Tibial nerve (tissue), 4 donors: ENCODE results near the gene PTPRG.

Source experiments
- CTCF ChIP-seq, 5 experiments: fragments of 200-600 bp in 3 of 5; fragments of 450-650 bp in 2 of 5; sonication (generic) in 3 of 5; IDR thresholded peaks; one replicate each; pipeline ENCODE4 v1.5.1; 2016 to 2019; ENCODE audit warnings: antibody characterized with exemption in 5 of 5, mild to moderate bottlenecking in 3 of 5, moderate library complexity in 2 of 5
- EP300 ChIP-seq, 2 donors: sonication (generic); formaldehyde crosslinking; IDR thresholded peaks; one replicate each; pipeline ENCODE4 v1.6.1; 2017; ENCODE audit warnings: antibody characterized with exemption in 2 of 2, mild to moderate bottlenecking in 1 of 2
- POLR2A ChIP-seq, 2 donors: fragments of 450-650 bp; IDR thresholded peaks; one replicate each; pipeline ENCODE4 v1.6.1; 2017; ENCODE audit warnings: antibody characterized with exemption in 2 of 2, mild to moderate bottlenecking in 2 of 2, moderate library complexity in 2 of 2

- TF ChIP-seq CTCF (IDR thresholded peaks at IDR 0.05), result no peak
- no peak for TF ChIP-seq EP300 (IDR thresholded peaks at IDR 0.05)
- TF ChIP-seq POLR2A (IDR thresholded peaks at IDR 0.05), result no peak
These were observed 716.6 kb downstream of the PTPRG start for GRCh38 chr3:62277986-62278385.
